ENCODE results near the gene SATL1. TPM values are rescaled to one million over a fixed set of nuclear protein-coding genes. Genes with fewer than 3 reads are reported as not detected.
"Not testable (repeated sequence)": the region's sequence is repeated elsewhere in the genome, so short reads cannot be mapped to it uniquely, and the experiment has no call there.

SATL1 gene
- total RNA-seq, 1 donor from 2014 or later, result 0.09 TPM

DNA sequence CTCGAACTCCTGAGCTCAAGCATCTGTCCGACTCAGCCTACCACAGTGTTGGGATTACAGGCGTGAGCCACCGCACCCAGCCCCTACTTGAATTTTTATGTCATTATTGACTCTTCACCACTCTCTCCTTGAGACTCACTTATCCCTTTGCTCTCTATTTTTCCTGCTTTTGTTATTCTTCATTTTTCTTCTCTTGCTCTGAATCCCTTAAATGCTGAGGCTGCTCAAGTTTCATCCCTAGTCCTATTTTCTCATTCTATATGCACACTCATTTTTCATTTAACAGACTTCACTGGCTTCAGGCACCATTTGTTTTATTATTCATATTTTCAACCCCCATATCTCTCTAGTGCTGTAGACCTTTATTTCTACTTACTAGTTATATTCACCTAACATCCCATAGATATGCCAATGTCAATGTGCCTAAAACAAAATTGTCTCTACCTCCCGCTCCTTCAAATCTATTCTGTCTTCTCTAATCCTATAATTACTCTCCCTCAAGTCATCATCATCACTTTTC lies 154.2 kb downstream of the SATL1 start:
- no peak overlapping the region for H3K27ac Mint-ChIP-seq (ENCODE audit: unreplicated experiment)
- no peak for FAIRE-seq

DNA sequence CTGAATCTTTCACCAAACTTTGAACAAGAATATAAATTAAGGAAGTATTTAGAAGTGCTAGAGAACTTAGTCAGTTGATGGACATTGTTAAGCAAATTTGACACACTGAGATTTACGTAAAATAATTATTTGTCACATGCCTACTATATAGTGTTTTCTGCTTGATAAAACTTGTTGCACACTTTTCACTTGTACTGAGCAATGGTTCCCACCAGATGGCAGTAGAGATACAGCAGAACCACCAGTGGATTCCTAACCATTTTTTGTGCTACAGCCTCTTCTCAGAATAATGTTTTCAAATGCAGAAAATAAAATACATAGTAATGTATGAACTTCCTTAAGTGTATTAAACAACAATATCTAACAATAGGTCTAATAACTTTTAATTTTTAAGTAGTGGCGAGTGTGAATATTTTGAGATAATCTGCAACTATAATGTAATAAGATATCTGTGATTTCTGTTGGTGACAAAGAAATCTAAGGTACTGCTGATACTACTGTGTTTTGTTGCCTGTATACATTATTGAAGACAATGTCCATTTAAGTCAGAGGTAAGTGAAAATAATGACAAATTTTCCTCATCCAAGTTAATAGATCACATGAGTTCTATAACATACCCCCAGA lies 158.7 kb downstream of the SATL1 start:
- H3K4me3 Mint-ChIP-seq (ENCODE audit: unreplicated experiment), result no peak overlapping the region
- H3K36me3 ChIP-seq (ENCODE audit: insufficient read depth, low read length), result no peaks in the 10 kb centered on the region
- H3K9me3 Mint-ChIP-seq (ENCODE audit: unreplicated experiment), result peaks cover 2% of the 10 kb centered on the region
- H3K4me2 ChIP-seq (ENCODE audit: low read length), result no peak overlapping the region
- no peaks in the 10 kb centered on the region for H4K20me1 ChIP-seq (ENCODE audit: insufficient read depth, low read length)
- FAIRE-seq, result peak; percentile 99
- no peak overlapping the region for H3K27ac ChIP-seq (ENCODE audit: low read depth, low read length)
- H3K4me1 ChIP-seq (ENCODE audit: insufficient read depth, low read length), result no peaks in the 10 kb centered on the region
- no peak overlapping the region for H3K27ac Mint-ChIP-seq (ENCODE audit: unreplicated experiment)
- TF ChIP-seq, protein P1, sequence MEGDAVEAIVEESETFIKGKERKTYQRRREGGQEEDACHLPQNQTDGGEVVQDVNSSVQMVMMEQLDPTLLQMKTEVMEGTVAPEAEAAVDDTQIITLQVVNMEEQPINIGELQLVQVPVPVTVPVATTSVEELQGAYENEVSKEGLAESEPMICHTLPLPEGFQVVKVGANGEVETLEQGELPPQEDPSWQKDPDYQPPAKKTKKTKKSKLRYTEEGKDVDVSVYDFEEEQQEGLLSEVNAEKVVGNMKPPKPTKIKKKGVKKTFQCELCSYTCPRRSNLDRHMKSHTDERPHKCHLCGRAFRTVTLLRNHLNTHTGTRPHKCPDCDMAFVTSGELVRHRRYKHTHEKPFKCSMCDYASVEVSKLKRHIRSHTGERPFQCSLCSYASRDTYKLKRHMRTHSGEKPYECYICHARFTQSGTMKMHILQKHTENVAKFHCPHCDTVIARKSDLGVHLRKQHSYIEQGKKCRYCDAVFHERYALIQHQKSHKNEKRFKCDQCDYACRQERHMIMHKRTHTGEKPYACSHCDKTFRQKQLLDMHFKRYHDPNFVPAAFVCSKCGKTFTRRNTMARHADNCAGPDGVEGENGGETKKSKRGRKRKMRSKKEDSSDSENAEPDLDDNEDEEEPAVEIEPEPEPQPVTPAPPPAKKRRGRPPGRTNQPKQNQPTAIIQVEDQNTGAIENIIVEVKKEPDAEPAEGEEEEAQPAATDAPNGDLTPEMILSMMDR (IDR thresholded peaks at IDR 0.05; ENCODE audit: insufficient read depth, low read depth, low read length), result peak; percentile 63
- no peak for TF ChIP-seq EZH2 (IDR thresholded peaks at IDR 0.05; ENCODE audit: insufficient read depth, low read length)
- no peak overlapping the region for H3K4me3 ChIP-seq (ENCODE audit: insufficient read depth, low read depth, low read length)
- H3K9me3 ChIP-seq (ENCODE audit: insufficient read depth, low read depth, low read length), result no peaks in the 10 kb centered on the region
- H2AFZ ChIP-seq (ENCODE audit: low read depth, low read length), result no peak overlapping the region
- no peaks in the 10 kb centered on the region for H3K79me2 ChIP-seq (ENCODE audit: insufficient read depth, low read length)
- H3K36me3 Mint-ChIP-seq (ENCODE audit: low read depth, unreplicated experiment), result peaks cover 7% of the 10 kb centered on the region
- no peaks in the 10 kb centered on the region for H3K4me1 Mint-ChIP-seq (ENCODE audit: low read depth, unreplicated experiment)
- peak; percentile 10 for DNase-seq (ENCODE audit: low read depth)
- no peaks in the 10 kb centered on the region for H3K27me3 ChIP-seq (ENCODE audit: insufficient read depth, low read length)
- H3K9ac ChIP-seq (ENCODE audit: low read length), result no peak overlapping the region
- no peaks in the 10 kb centered on the region for H3K27me3 Mint-ChIP-seq (ENCODE audit: low read depth, unreplicated experiment)

More for the DNA sequence above, 154.2 kb downstream of the SATL1 start:
- Histone ChIP-seq H3K9ac (ENCODE audit: low read length) (no peak overlapping the region), H3K36me3 (ENCODE audit: insufficient read depth, low read length) (no peaks in the 10 kb centered on the region), H3K27me3 (ENCODE audit: insufficient read depth, low read length) (no peaks in the 10 kb centered on the region), H3K4me3 (ENCODE audit: insufficient read depth, low read depth, low read length) (no peak overlapping the region), H3K4me1 (ENCODE audit: insufficient read depth, low read length) (no peaks in the 10 kb centered on the region), H3K79me2 (ENCODE audit: insufficient read depth, low read length) (no peaks in the 10 kb centered on the region), H4K20me1 (ENCODE audit: insufficient read depth, low read length) (no peaks in the 10 kb centered on the region), H3K9me3 (ENCODE audit: insufficient read depth, low read depth, low read length) (no peaks in the 10 kb centered on the region), H2AFZ (ENCODE audit: low read depth, low read length) (no peak overlapping the region), H3K4me2 (ENCODE audit: low read length) (no peak overlapping the region), H3K27ac (ENCODE audit: low read depth, low read length) (no peak overlapping the region)
- DNase-seq (ENCODE audit: low read depth), result no peak
- Mint-ChIP-seq H3K4me3 (ENCODE audit: unreplicated experiment) (no peak overlapping the region), H3K4me1 (ENCODE audit: low read depth, unreplicated experiment) (no peaks in the 10 kb centered on the region), H3K36me3 (ENCODE audit: low read depth, unreplicated experiment) (no peaks in the 10 kb centered on the region), H3K27me3 (ENCODE audit: low read depth, unreplicated experiment) (no peaks in the 10 kb centered on the region), H3K9me3 (ENCODE audit: unreplicated experiment) (no peaks in the 10 kb centered on the region)
- TF ChIP-seq, protein P1 (IDR thresholded peaks at IDR 0.05; ENCODE audit: insufficient read depth, low read depth, low read length), result no peak
- TF ChIP-seq EZH2 (IDR thresholded peaks at IDR 0.05; ENCODE audit: insufficient read depth, low read length), result no peak

DNA sequence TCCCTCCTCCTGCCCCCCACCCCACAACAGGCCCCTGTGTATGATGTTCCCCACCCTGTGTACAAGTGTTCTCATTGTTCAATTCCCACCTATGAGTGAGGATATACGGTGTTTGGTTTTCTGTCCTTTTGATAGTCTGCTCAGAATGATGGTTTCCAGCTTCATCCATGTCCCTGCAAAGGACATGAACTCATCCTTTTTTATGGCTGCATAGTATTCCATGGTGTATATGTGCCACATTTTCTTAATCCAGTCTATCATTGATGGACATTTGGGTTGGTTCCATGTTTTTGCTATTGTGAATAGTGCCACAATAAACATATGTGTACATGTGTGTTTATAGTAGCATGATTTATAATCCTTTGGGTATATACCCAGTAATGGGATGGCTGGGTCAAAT lies 166.3 kb downstream of the SATL1 start:
- not testable (repeated sequence) for H3K9ac ChIP-seq (ENCODE audit: low read length); H3K27me3 Mint-ChIP-seq (ENCODE audit: low read depth, unreplicated experiment); FAIRE-seq

More for the DNA sequence above, 166.3 kb downstream of the SATL1 start:
- H3K4me1 Mint-ChIP-seq (ENCODE audit: low read depth, unreplicated experiment); H4K20me1 ChIP-seq (ENCODE audit: insufficient read depth, low read length); H3K27ac Mint-ChIP-seq (ENCODE audit: unreplicated experiment); H3K4me3 Mint-ChIP-seq (ENCODE audit: unreplicated experiment); H3K79me2 ChIP-seq (ENCODE audit: insufficient read depth, low read length); H3K4me3 ChIP-seq (ENCODE audit: insufficient read depth, low read depth, low read length); H2AFZ ChIP-seq (ENCODE audit: low read depth, low read length); H3K36me3 ChIP-seq (ENCODE audit: insufficient read depth, low read length); H3K9me3 Mint-ChIP-seq (ENCODE audit: unreplicated experiment); H3K27ac ChIP-seq (ENCODE audit: low read depth, low read length); H3K27me3 ChIP-seq (ENCODE audit: insufficient read depth, low read length); H3K4me2 ChIP-seq (ENCODE audit: low read length); DNase-seq (ENCODE audit: low read depth); H3K9me3 ChIP-seq (ENCODE audit: insufficient read depth, low read depth, low read length); H3K4me1 ChIP-seq (ENCODE audit: insufficient read depth, low read length): not testable (repeated sequence)
- H3K36me3 Mint-ChIP-seq (ENCODE audit: low read depth, unreplicated experiment), result peaks cover 11% of the 10 kb centered on the region
